Neutrophil (primary cell): Measurements from ENCODE around the gene SLC11A2.

Source experiments
- H3K27ac ChIP-seq: fragments of 200-600 bp; sonication (generic); 2 replicates; pipeline ENCODE4 v1.5.1; 2016; ENCODE audit warnings: mild to moderate bottlenecking, moderate library complexity
- H3K27me3 ChIP-seq: fragments of 200-600 bp; sonication (generic); 2 replicates; pipeline ENCODE4 v1.6.0; 2016; ENCODE audit warnings: mild to moderate bottlenecking
- H3K36me3 ChIP-seq: fragments of 200-600 bp; sonication (generic); 2 replicates; pipeline ENCODE4 v1.5.1; 2017
- H3K4me1 ChIP-seq, 2 experiments: fragments of 200-600 bp in 1 of 2; sonication (generic) in 1 of 2; 1 replicate in 1 of 2; 2 replicates in 1 of 2; pipeline versions ENCODE4 v1.5.1 to v1.6.1; 2013 to 2016; ENCODE audit warnings: low read depth in 1 of 2, low read length in 1 of 2, mild to moderate bottlenecking in 1 of 2, moderate library complexity in 1 of 2; ENCODE audit not compliant: control insufficient read depth in 1 of 2, insufficient read depth in 1 of 2
- H3K4me3 ChIP-seq, 2 experiments: fragments of 200-600 bp in 1 of 2; sonication (generic) in 1 of 2; 1 replicate in 1 of 2; 2 replicates in 1 of 2; pipeline ENCODE4 v1.5.1; 2013 to 2016; ENCODE audit warnings: low read depth in 1 of 2, low read length in 1 of 2, mild to moderate bottlenecking in 1 of 2, moderate library complexity in 1 of 2
- H3K9me3 ChIP-seq: fragments of 200-600 bp; sonication (generic); 2 replicates; pipeline ENCODE4 v1.5.1; 2016
- TF ChIP-seq, protein P1 (sequence below): fragments of 200-600 bp; sonication (generic); IDR thresholded peaks from 2 replicates; pipeline ENCODE4 v1.5.1; 2016; ENCODE audit warnings: antibody characterized with exemption

SLC11A2 gene

GRCh38 chr12:50947933-50948626 is 78.1 kb downstream of the SLC11A2 start:
- TF ChIP-seq, protein P1, sequence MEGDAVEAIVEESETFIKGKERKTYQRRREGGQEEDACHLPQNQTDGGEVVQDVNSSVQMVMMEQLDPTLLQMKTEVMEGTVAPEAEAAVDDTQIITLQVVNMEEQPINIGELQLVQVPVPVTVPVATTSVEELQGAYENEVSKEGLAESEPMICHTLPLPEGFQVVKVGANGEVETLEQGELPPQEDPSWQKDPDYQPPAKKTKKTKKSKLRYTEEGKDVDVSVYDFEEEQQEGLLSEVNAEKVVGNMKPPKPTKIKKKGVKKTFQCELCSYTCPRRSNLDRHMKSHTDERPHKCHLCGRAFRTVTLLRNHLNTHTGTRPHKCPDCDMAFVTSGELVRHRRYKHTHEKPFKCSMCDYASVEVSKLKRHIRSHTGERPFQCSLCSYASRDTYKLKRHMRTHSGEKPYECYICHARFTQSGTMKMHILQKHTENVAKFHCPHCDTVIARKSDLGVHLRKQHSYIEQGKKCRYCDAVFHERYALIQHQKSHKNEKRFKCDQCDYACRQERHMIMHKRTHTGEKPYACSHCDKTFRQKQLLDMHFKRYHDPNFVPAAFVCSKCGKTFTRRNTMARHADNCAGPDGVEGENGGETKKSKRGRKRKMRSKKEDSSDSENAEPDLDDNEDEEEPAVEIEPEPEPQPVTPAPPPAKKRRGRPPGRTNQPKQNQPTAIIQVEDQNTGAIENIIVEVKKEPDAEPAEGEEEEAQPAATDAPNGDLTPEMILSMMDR: no peak

GRCh38 chr12:50937653-50938052 is 88.5 kb downstream of the SLC11A2 start:
- peaks cover 34 to 39% of the 10 kb centered on the region in 2 experiments for H3K4me1 ChIP-seq
- TF ChIP-seq, protein P1: no peak
- H3K36me3 ChIP-seq: no peaks in the 10 kb centered on the region
- no peak overlapping the region for H3K27ac ChIP-seq
- H3K4me3 ChIP-seq: no peak overlapping the region
- no peaks in the 10 kb centered on the region for H3K9me3 ChIP-seq
- H3K27me3 ChIP-seq: no peaks in the 10 kb centered on the region

More at GRCh38 chr12:50947933-50948626, 78.1 kb downstream of the SLC11A2 start:
- Histone ChIP-seq H3K4me1 (peaks cover 20 to 34% of the 10 kb centered on the region in 2 experiments), H3K27me3 (no peaks in the 10 kb centered on the region), H3K9me3 (no peaks in the 10 kb centered on the region), H3K4me3 (no peak overlapping the region), H3K36me3 (no peaks in the 10 kb centered on the region), H3K27ac (no peak overlapping the region)

DNA sequence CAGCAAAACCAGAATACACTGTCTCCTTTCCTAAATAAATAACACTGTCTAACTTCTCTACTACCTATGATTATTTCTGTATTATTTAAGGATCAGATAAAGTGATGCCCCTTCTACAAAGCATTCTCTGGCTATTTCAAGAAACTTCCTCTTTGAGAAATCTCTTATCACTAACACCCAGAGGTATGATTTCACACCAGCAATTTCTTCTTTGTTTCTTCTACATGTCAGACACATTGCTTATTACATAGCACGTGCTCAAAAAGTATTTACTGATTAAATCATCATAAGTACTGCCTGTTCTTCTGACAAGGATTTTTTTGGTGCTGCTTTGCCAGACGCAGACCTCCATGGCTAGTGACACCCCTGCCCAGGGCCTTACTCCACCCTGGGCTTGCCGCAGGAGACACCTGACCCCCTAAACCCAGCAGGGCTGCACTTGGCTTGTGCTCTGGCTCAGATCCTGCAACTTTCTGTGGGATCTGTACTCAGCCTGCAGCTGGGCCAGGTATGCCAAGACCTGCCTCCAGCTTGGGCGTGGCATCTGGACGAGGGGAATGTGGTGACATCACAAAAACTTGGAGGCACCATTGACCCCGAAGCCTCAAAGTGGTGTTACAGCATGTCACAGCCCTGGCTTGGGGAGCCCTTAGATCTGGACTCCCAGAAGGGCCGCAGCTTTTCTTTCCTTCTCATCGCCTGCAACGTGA is 89.2 kb downstream of the SLC11A2 start:
- H3K27me3 ChIP-seq: no peaks in the 10 kb centered on the region
- H3K9me3 ChIP-seq: no peaks in the 10 kb centered on the region
- TF ChIP-seq, protein P1: no peak
- H3K27ac ChIP-seq: no peak overlapping the region
- no peak overlapping the region for H3K4me3 ChIP-seq
- H3K36me3 ChIP-seq: no peaks in the 10 kb centered on the region
- peaks cover 38 to 41% of the 10 kb centered on the region in 2 experiments for H3K4me1 ChIP-seq

DNA sequence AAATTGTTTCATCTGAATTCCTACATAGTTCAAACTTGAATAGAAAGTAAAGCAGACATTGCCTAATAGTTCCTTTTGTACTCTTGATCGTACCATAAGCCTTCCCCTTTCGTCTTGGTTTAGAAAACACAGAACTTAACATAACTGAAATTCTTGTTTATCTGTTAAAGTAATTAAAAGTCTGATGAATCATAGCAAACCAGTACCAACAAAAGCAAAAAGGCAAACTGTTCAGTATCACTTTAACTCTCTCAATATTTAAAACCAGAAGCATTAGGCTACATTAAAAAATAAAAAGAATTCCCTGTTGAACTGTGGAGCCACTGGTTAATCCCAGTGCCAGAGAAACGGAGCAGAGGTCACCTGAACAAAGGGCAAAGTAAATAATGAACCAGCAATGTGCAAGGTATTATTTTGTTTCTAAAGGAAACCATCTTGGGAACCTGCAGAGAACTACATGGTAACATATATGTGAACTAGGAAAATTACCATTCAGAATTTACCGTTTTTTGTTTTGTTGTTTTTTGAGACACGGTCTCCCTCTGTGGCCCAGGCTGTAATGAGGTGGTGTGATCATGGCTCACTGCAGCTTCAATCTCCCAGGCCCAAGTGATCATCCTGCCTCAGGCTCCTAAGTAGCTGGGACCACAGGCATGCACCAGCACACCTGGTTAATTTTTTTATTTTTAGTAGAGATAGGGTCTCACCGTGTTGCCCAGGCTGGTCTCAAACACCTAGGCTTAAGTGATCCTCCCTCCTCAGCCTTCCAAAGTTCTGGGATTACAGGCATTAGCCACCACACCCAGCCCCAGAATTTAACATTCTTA is 91.0 kb downstream of the SLC11A2 start:
- Histone ChIP-seq H3K4me1 (peaks cover 38 to 41% of the 10 kb centered on the region in 2 experiments), H3K27me3 (no peaks in the 10 kb centered on the region), H3K9me3 (no peaks in the 10 kb centered on the region), H3K27ac (peak overlapping the region; percentile 64), H3K4me3 (no peak overlapping the region), H3K36me3 (no peaks in the 10 kb centered on the region)
- TF ChIP-seq, protein P1: no peak

DNA sequence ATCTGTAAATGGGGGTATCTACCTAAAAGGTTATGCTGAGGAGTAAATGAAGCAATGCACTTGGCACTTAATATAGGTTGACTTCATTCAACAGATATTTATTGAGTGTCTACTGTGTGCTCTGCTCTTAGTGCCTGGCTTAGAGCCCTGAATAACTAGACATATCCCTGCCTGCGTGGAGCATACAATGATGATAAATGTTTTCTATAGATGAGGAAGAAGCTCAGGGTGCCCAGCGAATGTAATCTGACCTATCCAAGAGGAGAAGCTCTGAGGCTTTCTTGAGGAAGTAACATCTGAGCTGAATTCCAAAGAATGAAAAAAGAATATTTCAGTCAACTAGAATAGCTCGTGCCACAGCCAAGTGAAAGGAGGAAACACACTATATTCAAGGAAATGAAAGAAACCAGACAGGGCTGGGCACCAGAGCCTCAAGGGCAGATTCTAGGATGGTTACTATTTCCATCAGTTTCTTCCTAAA is 91.8 kb downstream of the SLC11A2 start:
- Histone ChIP-seq H3K4me3 (no peak overlapping the region), H3K27me3 (no peaks in the 10 kb centered on the region), H3K4me1 (peaks cover 38 to 41% of the 10 kb centered on the region in 2 experiments), H3K9me3 (no peaks in the 10 kb centered on the region), H3K27ac (peak overlapping the region; percentile 64), H3K36me3 (no peaks in the 10 kb centered on the region)
- TF ChIP-seq, protein P1: no peak
